K562 (cell line): ENCODE measurements around the gene MRPL55. TPM values are rescaled to one million over a fixed set of nuclear protein-coding genes. Genes with fewer than 3 reads are reported as not detected.

Experiments
- COPS2 ChIP-seq: fragments of 450-650 bp; conservative IDR thresholded peaks from 2 replicates; pipeline ENCODE4 v1.6.1; 2016; ENCODE audit warnings: mild to moderate bottlenecking, moderate library complexity
- E2F6 ChIP-seq, 2 experiments: IDR thresholded peaks; 2 replicates each; pipeline ENCODE4 v1.6.1; 2011; ENCODE audit warnings: borderline replicate concordance in 1 of 2, control low read depth in 1 of 2, low read depth in 1 of 2, low read length in 1 of 2, mild to moderate bottlenecking in 1 of 2, mixed read lengths in 1 of 2, moderate library complexity in 1 of 2; ENCODE audit not compliant: insufficient read depth in 1 of 2, insufficient read length in 1 of 2, poor library complexity in 1 of 2, severe bottlenecking in 1 of 2; ENCODE audit errors: extremely low read depth in 1 of 2
- ELF4 ChIP-seq: fragments of 450-650 bp; formaldehyde crosslinking; IDR thresholded peaks from 2 replicates; pipeline ENCODE4 v1.4.0; 2022; ENCODE audit warnings: missing genetic modification characterization
- HCFC1 ChIP-seq: IDR thresholded peaks from 2 replicates; pipeline ENCODE4 v1.6.1; 2012; ENCODE audit warnings: low read depth, low read length, improper control_type of control experiment
- ILF3 ChIP-seq: fragments of 450-650 bp; IDR thresholded peaks from 2 replicates; pipeline ENCODE4 v1.6.1; 2018; ENCODE audit warnings: antibody characterized with exemption, mild to moderate bottlenecking, moderate library complexity, borderline replicate concordance
- NCOA1 ChIP-seq: fragments of 450-650 bp; IDR thresholded peaks from 2 replicates; pipeline ENCODE4 v1.6.1; 2016; ENCODE audit warnings: low read depth
- NKRF ChIP-seq: fragments of 450-650 bp; IDR thresholded peaks from 2 replicates; pipeline ENCODE4 v1.6.1; 2016; ENCODE audit warnings: borderline replicate concordance
- PKNOX1 ChIP-seq: fragments of 450-650 bp; IDR thresholded peaks from 2 replicates; pipeline ENCODE4 v1.6.1; 2016
- RBFOX2 ChIP-seq: fragments of 200-400 bp; formaldehyde crosslinking; IDR thresholded peaks from 2 replicates; pipeline ENCODE4 v1.6.1; 2017; ENCODE audit warnings: low read depth, mild to moderate bottlenecking, low read length, moderate library complexity
- RBM14 ChIP-seq: fragments of 200-400 bp; formaldehyde crosslinking; IDR thresholded peaks from 2 replicates; pipeline ENCODE4 v1.6.1; 2018; ENCODE audit warnings: low read depth, mild to moderate bottlenecking, low read length, moderate library complexity, borderline replicate concordance; ENCODE audit not compliant: insufficient read depth
- SIN3A ChIP-seq, 2 experiments: fragments of 150-350 bp in 1 of 2; IDR thresholded peaks; 2 replicates each; pipeline ENCODE4 v1.6.1; 2011 to 2016; ENCODE audit warnings: borderline replicate concordance in 2 of 2, low read depth in 2 of 2, low read length in 2 of 2, mild to moderate bottlenecking in 2 of 2, moderate library complexity in 2 of 2; ENCODE audit not compliant: control insufficient read depth in 1 of 2
- SMAD1 ChIP-seq: fragments of 150-350 bp; IDR thresholded peaks from 2 replicates; pipeline ENCODE4 v1.6.1; 2014; ENCODE audit warnings: low read length, low read depth; ENCODE audit not compliant: partially characterized antibody
- XRCC4 ChIP-seq: IDR thresholded peaks from one replicate; pipeline ENCODE4 v1.6.1; 2011; ENCODE audit not compliant: insufficient read depth, insufficient read length; ENCODE audit errors: extremely low read depth
- ZBTB26 ChIP-seq: fragments of 450-650 bp; formaldehyde crosslinking; IDR thresholded peaks from 2 replicates; pipeline ENCODE4 v1.4.0; 2022; ENCODE audit warnings: missing genetic modification characterization
- ZFX ChIP-seq: sonication (generic); formaldehyde crosslinking; IDR thresholded peaks from 2 replicates; pipeline ENCODE4 v1.8.0; 2022; ENCODE audit warnings: mild to moderate bottlenecking, missing genetic modification reagents, moderate library complexity
- ZNF695 ChIP-seq: fragments of 450-650 bp; formaldehyde crosslinking; IDR thresholded peaks from 2 replicates; pipeline ENCODE4 v1.4.0; 2020; ENCODE audit warnings: mild to moderate bottlenecking, moderate library complexity
- polyA plus RNA-seq, 8 experiments: library from polyadenylated mRNA; depleted of rRNA in 4 of 8; stranded (reverse) in 5 of 8; unstranded in 3 of 8; fragments of >200 nt; fragmentation: Nextera tagmentation in 2 of 8; fragmentation: Illumina TruSeq in 1 of 8; extraction: Ambion mirVana in 2 of 8; extraction: Trizol in 1 of 8; gene quantifications; 2 replicates each; pipeline versions ENCODE4 v1.2.1 to v1.2.3, GENCODE V29; 2011 to 2014; ENCODE audit warnings: inconsistent platforms in 1 of 8, missing spikeins in 1 of 8
- total RNA-seq, 7 experiments: library from RNA; depleted of rRNA in 6 of 7; stranded (reverse); fragments of >200 nt in 6 of 7; fragmentation: Illumina TruSeq in 2 of 7; extraction: Trizol in 2 of 7; gene quantifications; 2 replicates each; pipeline versions ENCODE4 v1.2.1 to v1.2.3, GENCODE V29; 2011 to 2021; ENCODE audit warnings: low replicate concordance in 1 of 7

Gene MRPL55
- total and polyA plus RNA-seq, 9 of the 15 experiments (the other 6 are each of a cell fraction or from before 2014, with no cell fraction given) = 34.9 to 228 (median 81.0) TPM

- peak; percentile 62; the same call in 1 of the 2 replicates for TF ChIP-seq ELF4 (CRISPR knock-in tag)
- no peak for TF ChIP-seq ILF3
- 0 out of 2 replicates have a peak, but pooled peaks have one; percentile 25 for TF ChIP-seq ZFX (CRISPR knock-in tag)
- no peak for TF ChIP-seq XRCC4
- peak; percentile 49 for TF ChIP-seq RBFOX2
- TF ChIP-seq NCOA1 = peak; percentile 39; the same call in 1 of the 2 replicates
- TF ChIP-seq ZBTB26 (CRISPR knock-in tag) = no peak
- no peak for TF ChIP-seq ZNF695 (CRISPR knock-in tag)
- no peak for TF ChIP-seq HCFC1
- peak; percentile 52; the same call in 1 of the 2 replicates for TF ChIP-seq NKRF
- no peak for TF ChIP-seq COPS2
- TF ChIP-seq PKNOX1 = peak; percentile 7; the same call in 1 of the 2 replicates
- TF ChIP-seq E2F6 (IDR thresholded peaks at IDR 0.05; ENCODE audit: borderline replicate concordance in 1 of 2, extremely low read depth in 1 of 2, insufficient read depth in 1 of 2, insufficient read length in 1 of 2, low read depth in 1 of 2, low read length in 1 of 2, poor library complexity in 1 of 2, severe bottlenecking in 1 of 2) = peak in 1 of 2 experiments; percentile 17
- 0 out of 2 replicates have a peak, but pooled peaks have one; percentile 18 for TF ChIP-seq RBM14
- TF ChIP-seq SMAD1 = peak; percentile 36
- peak in 1 of 2 experiments; percentile 68; a peak in 1 of 4 replicates for TF ChIP-seq SIN3A (IDR thresholded peaks at IDR 0.05; ENCODE audit: borderline replicate concordance in 2 of 2, control insufficient read depth in 1 of 2, low read depth in 2 of 2, low read length in 2 of 2)
Measured at GRCh38 chr1:228145463-228146416, 36.6 kb upstream of the MRPL55 start (continued).
